GM23248 (cell line): Measurements from ENCODE around the gene ONECUT1.

Experiments
- EZH2 ChIP-seq: fragments of 200-600 bp; sonication (generic); IDR thresholded peaks from 2 replicates; pipeline ENCODE4 v1.6.1; 2018; ENCODE audit warnings: antibody characterized with exemption, mild to moderate bottlenecking; ENCODE audit not compliant: insufficient read depth, poor library complexity, severe bottlenecking
- EZH2phosphoT487 ChIP-seq: fragments of 200-600 bp; sonication (generic); IDR thresholded peaks from 2 replicates; pipeline ENCODE4 v1.6.1; 2018; ENCODE audit warnings: antibody characterized with exemption, moderate library complexity, mild to moderate bottlenecking, low read depth; ENCODE audit not compliant: insufficient read depth

GRCh38 chr15:52822475-52822874 is 32.3 kb upstream of the ONECUT1 start:
- TF ChIP-seq EZH2 (no peak), EZH2phosphoT487 (no peak)
